ENCODE measurements around the gene FHAD1. TPM values are rescaled to one million over a fixed set of nuclear protein-coding genes. Genes with fewer than 3 reads are reported as not detected.

FHAD1 gene
- total RNA-seq, 1 experiment from 2014 or later, result 1.9 TPM

DNA sequence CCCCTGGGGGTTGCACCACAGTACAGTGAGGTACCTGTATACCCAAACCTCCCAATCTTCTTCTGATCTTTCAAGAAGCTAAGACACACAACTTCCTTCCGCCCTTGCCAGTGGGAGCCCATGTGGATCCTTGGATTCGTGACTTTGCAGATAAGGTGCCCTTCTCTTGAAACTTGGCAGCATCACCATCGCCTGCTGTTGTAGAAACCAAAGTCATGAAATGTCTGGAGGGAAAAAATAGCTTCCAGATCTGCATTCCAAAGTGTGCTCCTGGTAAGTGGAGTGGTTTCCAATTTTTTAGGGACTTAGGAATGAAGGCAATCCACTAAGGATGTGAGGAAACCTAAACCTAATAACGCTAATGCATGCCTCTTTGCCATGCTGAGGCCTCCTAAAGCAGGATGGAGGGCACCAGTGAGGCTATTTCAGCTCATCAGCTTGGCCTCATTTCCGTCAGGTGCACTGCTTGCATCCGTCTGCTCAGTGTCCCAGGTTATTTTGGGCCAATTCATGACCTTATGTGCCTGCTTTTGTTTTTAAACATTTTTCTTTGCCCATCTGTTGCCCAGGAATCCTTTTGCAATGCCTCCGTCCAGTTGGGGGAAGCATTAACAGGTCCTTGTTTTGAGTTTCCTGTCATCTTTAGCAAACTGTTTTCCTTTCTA is 154.5 kb downstream of the FHAD1 start:
- no peak overlapping the region for H4K91ac ChIP-seq (ENCODE audit: insufficient read length, low read depth, low read length)
- H3K23ac ChIP-seq (ENCODE audit: insufficient read length, low read depth, low read length), result no peak overlapping the region
- H2BK5ac ChIP-seq (ENCODE audit: insufficient read length, low read length), result no peak overlapping the region
- no peak overlapping the region for H3K27ac ChIP-seq (ENCODE audit: insufficient read length, low read depth, low read length)
- H3K9me3 ChIP-seq (ENCODE audit: control insufficient read depth, low read depth, low read length), result no peaks in the 10 kb centered on the region
- no peak overlapping the region for H3K4ac ChIP-seq (ENCODE audit: low read depth, low read length)
- no peak overlapping the region for H3K9ac ChIP-seq (ENCODE audit: extremely low read depth, insufficient read length, low read length)
- H2BK15ac ChIP-seq (ENCODE audit: low read depth, low read length), result no peak overlapping the region
- no peaks in the 10 kb centered on the region for H3K27me3 ChIP-seq (ENCODE audit: insufficient read depth, low read length)
- H2BK12ac ChIP-seq (ENCODE audit: insufficient read length, low read depth, low read length), result no peak overlapping the region
- H4K20me1 ChIP-seq (ENCODE audit: control insufficient read depth, insufficient read depth, insufficient read length), result no peaks in the 10 kb centered on the region
- H3K27ac Mint-ChIP-seq, result peak overlapping the region in 1 of 3 experiments; percentile 88; a peak in 1 of 7 replicates
- peaks cover 15 to 22% of the 10 kb centered on the region in 2 experiments for H3K9me3 Mint-ChIP-seq
- no peak overlapping the region for H4K5ac ChIP-seq (ENCODE audit: insufficient read length, low read depth, low read length)
- H3K18ac ChIP-seq (ENCODE audit: insufficient read length, low read depth, low read length), result no peak overlapping the region
- H3K4me1 Mint-ChIP-seq, result peaks cover 10 to 12% of the 10 kb centered on the region in 2 experiments
- no peaks in the 10 kb centered on the region for H3K79me2 ChIP-seq (ENCODE audit: insufficient read depth, low read length)
- H2BK20ac ChIP-seq (ENCODE audit: low read depth, low read length, poor library complexity, severe bottlenecking), result no peak overlapping the region
- H3T11ph ChIP-seq (ENCODE audit: low read length), result no peak overlapping the region
- H2AK5ac ChIP-seq (ENCODE audit: insufficient read length, low read length), result no peak overlapping the region
- H2AFZ ChIP-seq (ENCODE audit: low read length), result no peak overlapping the region
- DNase-seq, result no peak
- H3K4me2 ChIP-seq (ENCODE audit: insufficient read depth, insufficient read length, low read length), result no peak overlapping the region
- H3K23me2 ChIP-seq (ENCODE audit: insufficient read length, low read depth, low read length, poor library complexity, severe bottlenecking), result no peaks in the 10 kb centered on the region
- H3K56ac ChIP-seq (ENCODE audit: insufficient read length, low read depth, low read length), result no peak overlapping the region
- H3K4me1 ChIP-seq (ENCODE audit: insufficient read depth, low read length), result no peaks in the 10 kb centered on the region
- no peak overlapping the region for H3K14ac ChIP-seq (ENCODE audit: insufficient read depth, low read length)
- TF ChIP-seq, protein P1, sequence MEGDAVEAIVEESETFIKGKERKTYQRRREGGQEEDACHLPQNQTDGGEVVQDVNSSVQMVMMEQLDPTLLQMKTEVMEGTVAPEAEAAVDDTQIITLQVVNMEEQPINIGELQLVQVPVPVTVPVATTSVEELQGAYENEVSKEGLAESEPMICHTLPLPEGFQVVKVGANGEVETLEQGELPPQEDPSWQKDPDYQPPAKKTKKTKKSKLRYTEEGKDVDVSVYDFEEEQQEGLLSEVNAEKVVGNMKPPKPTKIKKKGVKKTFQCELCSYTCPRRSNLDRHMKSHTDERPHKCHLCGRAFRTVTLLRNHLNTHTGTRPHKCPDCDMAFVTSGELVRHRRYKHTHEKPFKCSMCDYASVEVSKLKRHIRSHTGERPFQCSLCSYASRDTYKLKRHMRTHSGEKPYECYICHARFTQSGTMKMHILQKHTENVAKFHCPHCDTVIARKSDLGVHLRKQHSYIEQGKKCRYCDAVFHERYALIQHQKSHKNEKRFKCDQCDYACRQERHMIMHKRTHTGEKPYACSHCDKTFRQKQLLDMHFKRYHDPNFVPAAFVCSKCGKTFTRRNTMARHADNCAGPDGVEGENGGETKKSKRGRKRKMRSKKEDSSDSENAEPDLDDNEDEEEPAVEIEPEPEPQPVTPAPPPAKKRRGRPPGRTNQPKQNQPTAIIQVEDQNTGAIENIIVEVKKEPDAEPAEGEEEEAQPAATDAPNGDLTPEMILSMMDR (conservative IDR thresholded peaks at IDR 0.05), result no peak
- no peak overlapping the region for H3K4me3 Mint-ChIP-seq
- H3K79me1 ChIP-seq (ENCODE audit: insufficient read depth, low read depth, low read length, poor library complexity, severe bottlenecking), result no peaks in the 10 kb centered on the region
- H3K27me3 Mint-ChIP-seq (ENCODE audit: low read depth), result peaks cover 16% of the 10 kb centered on the region
- no peak overlapping the region for H2BK120ac ChIP-seq (ENCODE audit: low read depth, low read length, poor library complexity, severe bottlenecking)
- no CpG with 5 or more reads among the region's 7 CpGs for WGBS (ENCODE audit: extremely low coverage, insufficient read length, low lambda C conversion rate)
- peaks cover 11 to 18% (median 13%) of the 10 kb centered on the region in 3 experiments for H3K36me3 Mint-ChIP-seq (ENCODE audit: insufficient read depth in 1 of 3, low read depth in 3 of 3)
- H4K8ac ChIP-seq (replicated peaks; ENCODE audit: insufficient read length, low read depth, low read length), result no peak overlapping the region
